Skeletal muscle tissue (tissue), 5 donors: ENCODE measurements around the gene SEMA3E. TPM values are rescaled to one million over a fixed set of nuclear protein-coding genes. Genes with fewer than 3 reads are reported as not detected.

Source experiments
- H3K27ac ChIP-seq: one replicate; pipeline ENCODE4 v1.7.0; 2013; ENCODE audit warnings: mild to moderate bottlenecking, low read depth, low read length, inconsistent platforms
- H3K27me3 ChIP-seq, 3 donors: one replicate each; pipeline ENCODE4 v1.7.0; 2013; ENCODE audit warnings: low read length in 3 of 3; ENCODE audit not compliant: control insufficient read depth in 3 of 3, insufficient read depth in 3 of 3
- H3K36me3 ChIP-seq, 3 donors: one replicate each; pipeline ENCODE4 v1.7.0; 2013; ENCODE audit warnings: low read length in 3 of 3; ENCODE audit not compliant: control insufficient read depth in 3 of 3, insufficient read depth in 3 of 3
- H3K4me1 ChIP-seq, 3 donors: one replicate each; pipeline ENCODE4 v1.7.0; 2013; ENCODE audit warnings: low read length in 3 of 3, mild to moderate bottlenecking in 3 of 3; ENCODE audit not compliant: control insufficient read depth in 3 of 3, insufficient read depth in 3 of 3
- H3K4me3 ChIP-seq, 3 donors: one replicate each; pipeline ENCODE4 v1.7.0; 2013; ENCODE audit warnings: low read length in 3 of 3
- H3K9ac ChIP-seq, 3 donors: one replicate each; pipeline ENCODE4 v1.7.0; 2013; ENCODE audit warnings: low read length in 3 of 3, mild to moderate bottlenecking in 3 of 3, moderate library complexity in 2 of 3, low read depth in 1 of 3
- H3K9me3 ChIP-seq, 3 donors: one replicate each; pipeline ENCODE4 v1.7.0; 2013; ENCODE audit warnings: low read length in 3 of 3; ENCODE audit not compliant: control insufficient read depth in 3 of 3
- small RNA-seq: library from RNA; depleted of rRNA; stranded (forward); fragments of <200 nt; gene quantifications from one replicate; pipeline ENCODE3, GENCODE V24; 2014
- total RNA-seq: library from RNA; depleted of rRNA; stranded (reverse); fragments of >200 nt; gene quantifications from one replicate; pipeline ENCODE4 v1.2.3, GENCODE V29; 2014
- donor health status: Osteomylitis.

Gene SEMA3E
- total RNA-seq, 1 donor from 2014 or later = 1.0 TPM

- Histone ChIP-seq H3K4me3 (no peak overlapping the region), H3K9ac (no peak overlapping the region), H3K27me3 (no peaks in the 10 kb centered on the region), H3K4me1 (no peaks in the 10 kb centered on the region), H3K27ac (no peak overlapping the region), H3K9me3 (no peaks in the 10 kb centered on the region), H3K36me3 (no peaks in the 10 kb centered on the region)
These were observed 309.0 kb downstream of the SEMA3E start for GRCh38 chr7:83339907-83340306.

- no peaks in the 10 kb centered on the region for H3K36me3 ChIP-seq
- no peak overlapping the region for H3K9ac ChIP-seq
- H3K4me1 ChIP-seq = no peaks in the 10 kb centered on the region
- H3K4me3 ChIP-seq = no peak overlapping the region
- no peak overlapping the region for H3K27ac ChIP-seq
- no peaks in the 10 kb centered on the region for H3K9me3 ChIP-seq
- no peaks in the 10 kb centered on the region for H3K27me3 ChIP-seq
These were observed 310.5 kb downstream of the SEMA3E start for GRCh38 chr7:83338277-83338950.

DNA sequence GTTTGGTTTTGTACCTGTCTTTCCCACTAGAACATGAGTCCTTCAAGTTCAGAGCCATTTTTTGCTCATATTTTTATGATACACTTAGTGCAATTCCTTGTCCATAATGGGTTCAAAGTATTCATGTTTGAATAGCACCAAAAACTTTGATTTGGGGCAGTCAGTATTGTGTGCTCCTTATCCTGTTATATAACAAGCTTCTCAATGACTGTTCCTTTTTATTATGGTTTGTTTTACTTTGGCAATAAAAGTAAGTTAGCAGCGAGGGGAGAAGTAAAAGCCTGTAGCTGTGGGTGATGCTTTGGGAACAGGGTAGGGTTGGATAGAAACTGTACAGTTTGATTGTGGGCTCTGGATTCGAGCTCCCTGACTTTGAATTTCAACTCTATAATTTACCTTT lies 311.9 kb downstream of the SEMA3E start:
- no peak overlapping the region for H3K4me3 ChIP-seq
- H3K9me3 ChIP-seq = no peaks in the 10 kb centered on the region
- no peak overlapping the region for H3K9ac ChIP-seq
- no peaks in the 10 kb centered on the region for H3K4me1 ChIP-seq
- H3K27me3 ChIP-seq = no peaks in the 10 kb centered on the region
- H3K27ac ChIP-seq = no peak overlapping the region
- H3K36me3 ChIP-seq = no peaks in the 10 kb centered on the region

DNA sequence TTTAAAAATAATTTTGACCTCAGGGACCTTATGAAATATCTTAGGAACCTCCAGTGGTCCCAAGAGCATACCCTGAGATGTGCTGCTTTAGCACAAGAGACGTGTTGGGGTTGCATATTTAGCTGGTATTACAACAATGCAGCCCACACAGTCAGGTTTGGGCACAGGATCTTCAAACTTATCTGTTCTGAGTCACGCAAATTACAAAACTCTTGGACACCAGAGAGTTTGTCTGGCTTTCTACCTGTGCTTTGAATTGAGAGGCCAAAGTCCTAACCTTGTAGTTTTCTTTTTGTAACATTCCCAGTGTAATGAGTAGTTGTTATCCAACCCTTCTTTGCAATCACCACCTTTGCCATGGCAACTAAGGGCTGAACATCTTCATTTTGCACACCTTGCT lies 322.7 kb downstream of the SEMA3E start:
- H3K9me3 ChIP-seq = no peaks in the 10 kb centered on the region
- H3K4me1 ChIP-seq = no peaks in the 10 kb centered on the region
- no peak overlapping the region for H3K9ac ChIP-seq
- no peaks in the 10 kb centered on the region for H3K27me3 ChIP-seq
- no peaks in the 10 kb centered on the region for H3K36me3 ChIP-seq
- H3K27ac ChIP-seq = no peak overlapping the region
- H3K4me3 ChIP-seq = no peak overlapping the region

DNA sequence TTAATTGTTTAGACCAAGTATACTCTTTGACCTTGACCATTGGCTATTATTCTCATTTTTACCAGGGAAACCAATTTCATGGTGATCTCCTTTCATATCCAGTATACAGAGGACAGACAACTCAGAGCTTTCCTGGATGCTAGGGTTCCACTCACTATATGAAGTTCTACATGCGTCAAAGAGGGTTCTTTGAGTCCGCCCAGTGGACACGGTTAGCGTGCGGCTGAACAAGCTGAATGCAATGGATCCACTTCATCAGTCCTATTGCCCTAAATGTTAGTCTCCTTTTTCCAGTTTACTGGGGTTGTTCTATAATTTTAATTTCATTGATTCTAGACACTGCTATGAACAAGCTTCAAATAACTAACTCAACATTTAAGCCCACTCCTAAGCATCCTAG lies 323.9 kb downstream of the SEMA3E start:
- Histone ChIP-seq H3K4me3 (no peak overlapping the region), H3K27ac (no peak overlapping the region), H3K9ac (no peak overlapping the region), H3K36me3 (no peaks in the 10 kb centered on the region), H3K27me3 (no peaks in the 10 kb centered on the region), H3K4me1 (no peaks in the 10 kb centered on the region), H3K9me3 (no peaks in the 10 kb centered on the region)

GRCh38 chr7:83324596-83324995 lies 324.3 kb downstream of the SEMA3E start:
- no peaks in the 10 kb centered on the region for H3K9me3 ChIP-seq
- no peaks in the 10 kb centered on the region for H3K4me1 ChIP-seq
- no peak overlapping the region for H3K4me3 ChIP-seq
- H3K27me3 ChIP-seq = no peaks in the 10 kb centered on the region
- H3K9ac ChIP-seq = no peak overlapping the region
- H3K27ac ChIP-seq = no peak overlapping the region
- H3K36me3 ChIP-seq = no peaks in the 10 kb centered on the region

GRCh38 chr7:83321011-83321410 lies 327.9 kb downstream of the SEMA3E start:
- H3K27ac ChIP-seq = no peak overlapping the region
- no peaks in the 10 kb centered on the region for H3K36me3 ChIP-seq
- H3K9me3 ChIP-seq = no peaks in the 10 kb centered on the region
- H3K4me3 ChIP-seq = no peak overlapping the region
- H3K9ac ChIP-seq = no peak overlapping the region
- H3K27me3 ChIP-seq = no peaks in the 10 kb centered on the region
- H3K4me1 ChIP-seq = no peaks in the 10 kb centered on the region

- Histone ChIP-seq H3K36me3 (no peaks in the 10 kb centered on the region), H3K27me3 (no peaks in the 10 kb centered on the region), H3K4me3 (no peak overlapping the region)
These were observed 335.0 kb downstream of the SEMA3E start for GRCh38 chr7:83313931-83314330.

More at GRCh38 chr7:83313931-83314330, 335.0 kb downstream of the SEMA3E start:
- Histone ChIP-seq H3K27ac (no peak overlapping the region), H3K9me3 (no peaks in the 10 kb centered on the region), H3K4me1 (no peaks in the 10 kb centered on the region), H3K9ac (no peak overlapping the region)

Small RNA genes lying within 50 kb of the gene (small RNA-seq; reads per million reads assigned to genes)
- gene AC079987.1 = not detected
